Adrenal gland (tissue), 12 donors: ENCODE measurements around the gene PRDM1. TPM values are rescaled to one million over a fixed set of nuclear protein-coding genes. Genes with fewer than 3 reads are reported as not detected.
A peak's percentile ranks its signal among the peaks of the same experiment; 100 is the strongest.

Experiments
- DNase-seq, 7 donors: peaks; one replicate each; pipeline ENCODE4 v3.0.0-alpha.2; 2019 to 2020
- H3K27ac ChIP-seq, 5 donors: fragments of 200-600 bp; sonication (generic) in 4 of 5; 1 replicate in 3 of 5; 2 replicates in 2 of 5; pipeline versions ENCODE4 v1.5.1 to v1.8.0; 2016 to 2020; ENCODE audit warnings: mild to moderate bottlenecking in 1 of 5
- H3K27me3 ChIP-seq: fragments of 200-600 bp; 2 replicates; pipeline ENCODE4 v1.8.0; 2021
- H3K36me3 ChIP-seq, 2 donors: fragments of 200-600 bp; replicated peaks in 1 of 2; 1 replicate in 1 of 2; 2 replicates in 1 of 2; pipeline versions ENCODE4 v1.5.1 to v1.8.0; 2018 to 2022
- H3K4me1 ChIP-seq, 2 donors: fragments of 200-600 bp; replicated peaks in 1 of 2; 1 replicate in 1 of 2; 2 replicates in 1 of 2; pipeline versions ENCODE4 v1.5.1 to v1.8.0; 2018 to 2021
- H3K4me3 ChIP-seq, 4 donors: fragments of 200-600 bp; sonication (generic) in 3 of 4; one replicate each; pipeline ENCODE4 v1.5.1; 2016 to 2018
- H3K9me3 ChIP-seq, 3 donors: fragments of 200-600 bp; sonication (generic) in 1 of 3; replicated peaks in 1 of 3; 1 replicate in 2 of 3; 2 replicates in 1 of 3; pipeline versions ENCODE4 v1.5.1 to v1.8.0; 2016 to 2021
- CTCF ChIP-seq, 6 experiments: fragments of 450-650 bp in 4 of 6; fragments of 200-600 bp in 2 of 6; sonication (generic) in 1 of 6; IDR thresholded peaks; 1 replicate in 5 of 6; 2 replicates in 1 of 6; pipeline versions ENCODE4 v1.5.1 to v1.8.0; 2016 to 2021; ENCODE audit warnings: antibody characterized with exemption in 6 of 6, mild to moderate bottlenecking in 2 of 6, moderate library complexity in 1 of 6
- POLR2A ChIP-seq, 2 donors: fragments of 450-650 bp; IDR thresholded peaks; one replicate each; pipeline ENCODE4 v1.6.1; 2017; ENCODE audit warnings: antibody characterized with exemption in 2 of 2, mild to moderate bottlenecking in 2 of 2, moderate library complexity in 1 of 2
- WGBS, 4 donors: extraction: QIAGEN DNeasy Blood & Tissue Kit in 2 of 4; methylation state at CpG; one replicate each; pipeline versions ENCODE4 v1.1.5 to v1.1.7; 2013 to 2017; 5-methylcytosine and 5-hydroxymethylcytosine counted together
- intact Hi-C, 2 donors: fragments of 100-400 bp; cut with DNase I; formaldehyde crosslinking; loops; one replicate each; pipeline versions ENCODE4 v1.14.1 to v1.15.0; 2022 to 2023
- polyA plus RNA-seq, 3 donors: library from polyadenylated mRNA; stranded (reverse); fragments of 200-250 nt in 2 of 3; fragments of 350-450 nt in 1 of 3; fragmentation: Illumina TruSeq in 1 of 3; extraction: RNeasy Lipid Tissue Mini Kit (QIAGEN cat#74804) in 1 of 3; gene quantifications; one replicate each; pipeline ENCODE4 v1.2.3, GENCODE V29; 2013 to 2014
- total RNA-seq, 9 donors: library from RNA; depleted of rRNA in 4 of 9; stranded (reverse); fragments of >200 nt in 4 of 9; fragments of 120-200 nt in 1 of 9; fragmentation: NEBNext Ultra II Directional in 1 of 9; extraction: Animal tissue kit (Norgen Biotek cat#: 25700) in 1 of 9; gene quantifications; one replicate each; pipeline versions ENCODE4 v1.1.0 to v1.2.4, GENCODE V29; 2013 to 2023
- donor health status: healthy with polysubstance abuse.
- donor health status: Bipolar disorder and iron deficiency.
- donor health status: DM: yes; HTN: yes; CAD: no.
- donor health status: DM: no; HTN: no; CAD: no.
- donor health status: DM: no; HTN: no; CAD: no.
- donor health status: DM: yes; HTN: yes; CAD: no.

The PRDM1 gene
- total and polyA plus RNA-seq, 12 donors, result 0.40 to 7.5 (median 3.7) TPM

- no peaks in the 10 kb centered on the region for H3K36me3 ChIP-seq
Measured at GRCh38 chr6:106103728-106104109, 17.6 kb downstream of the PRDM1 start.

GRCh38 chr6:106104476-106104875 lies 18.3 kb downstream of the PRDM1 start:
- Histone ChIP-seq H3K27ac (no peak overlapping the region), H3K27me3 (peaks cover 6% of the 10 kb centered on the region), H3K4me1 (no peaks in the 10 kb centered on the region), H3K36me3 (no peaks in the 10 kb centered on the region), H3K4me3 (no peak overlapping the region), H3K9me3 (no peaks in the 10 kb centered on the region)
- intact Hi-C loops, result no loop called here
- DNase-seq, result no peak
- no peak for TF ChIP-seq CTCF (IDR thresholded peaks at IDR 0.05)
- TF ChIP-seq POLR2A (IDR thresholded peaks at IDR 0.05), result no peak
- WGBS, 4 donors, result 83 to 92% (median 86%) methylated on average over 7 of the region's 7 CpGs

More at GRCh38 chr6:106103728-106104109, 17.6 kb downstream of the PRDM1 start:
- peak overlapping the region in 1 of 4 donors; percentile 9 for H3K4me3 ChIP-seq
- H3K27ac ChIP-seq, result no peak overlapping the region
- no peaks in the 10 kb centered on the region for H3K9me3 ChIP-seq
- 60 to 74% (median 69%) methylated on average over 9 of the region's 9 CpGs for WGBS, 4 donors
- DNase-seq, result no peak
- TF ChIP-seq CTCF (IDR thresholded peaks at IDR 0.05) (no peak), POLR2A (IDR thresholded peaks at IDR 0.05) (no peak)
- intact Hi-C loops, result no loop called here
- no peaks in the 10 kb centered on the region for H3K4me1 ChIP-seq
- H3K27me3 ChIP-seq, result peaks cover 12% of the 10 kb centered on the region

DNA sequence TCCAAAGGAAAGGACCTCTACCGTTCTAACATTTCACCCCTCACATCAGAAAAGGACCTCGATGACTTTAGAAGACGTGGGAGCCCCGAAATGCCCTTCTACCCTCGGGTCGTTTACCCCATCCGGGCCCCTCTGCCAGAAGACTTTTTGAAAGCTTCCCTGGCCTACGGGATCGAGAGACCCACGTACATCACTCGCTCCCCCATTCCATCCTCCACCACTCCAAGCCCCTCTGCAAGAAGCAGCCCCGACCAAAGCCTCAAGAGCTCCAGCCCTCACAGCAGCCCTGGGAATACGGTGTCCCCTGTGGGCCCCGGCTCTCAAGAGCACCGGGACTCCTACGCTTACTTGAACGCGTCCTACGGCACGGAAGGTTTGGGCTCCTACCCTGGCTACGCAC lies 18.8 kb downstream of the PRDM1 start:
- H3K4me1 ChIP-seq, result no peaks in the 10 kb centered on the region
- WGBS, 4 donors, result 90 to 91% (median 91%) methylated on average over 18 to 21 of the region's 21 CpGs
- H3K36me3 ChIP-seq, result no peaks in the 10 kb centered on the region
- no peak overlapping the region for H3K4me3 ChIP-seq
- H3K27me3 ChIP-seq, result peaks cover 6% of the 10 kb centered on the region
- H3K9me3 ChIP-seq, result no peaks in the 10 kb centered on the region
- H3K27ac ChIP-seq, result no peak overlapping the region
- TF ChIP-seq CTCF (IDR thresholded peaks at IDR 0.05) (no peak), POLR2A (IDR thresholded peaks at IDR 0.05) (no peak)
- DNase-seq, result no peak
- intact Hi-C loops, result no loop called here

- H3K9me3 ChIP-seq, result no peaks in the 10 kb centered on the region
- H3K4me1 ChIP-seq, result no peaks in the 10 kb centered on the region
- no peak overlapping the region for H3K27ac ChIP-seq
- intact Hi-C loops, result no loop called here
- H3K36me3 ChIP-seq, result no peaks in the 10 kb centered on the region
- no peak overlapping the region for H3K4me3 ChIP-seq
- no peak for TF ChIP-seq POLR2A (IDR thresholded peaks at IDR 0.05)
- TF ChIP-seq CTCF (IDR thresholded peaks at IDR 0.05), result no peak
- 85 to 94% (median 91%) methylated on average over 16 to 22 of the region's 22 CpGs for WGBS, 4 donors
- DNase-seq, result no peak
- peaks cover 6% of the 10 kb centered on the region for H3K27me3 ChIP-seq
Measured at GRCh38 chr6:106105493-106105892, 19.4 kb downstream of the PRDM1 start.
